HepG2 (cell line): ENCODE data around the gene RTEL1. TPM values are rescaled to one million over a fixed set of nuclear protein-coding genes. Genes with fewer than 3 reads are reported as not detected.

Experiments
- BRD4 ChIP-seq: sonication (generic); formaldehyde crosslinking; IDR thresholded peaks from 2 replicates; pipeline ENCODE4 v1.4.0; 2020; ENCODE audit warnings: missing genetic modification reagents
- KAT8 ChIP-seq: IDR thresholded peaks from 2 replicates; pipeline ENCODE4 v1.6.1; 2016; ENCODE audit warnings: missing genetic modification reagents, missing compliant biosample characterization
- KLF16 ChIP-seq, 2 experiments: sonication (generic) in 1 of 2; formaldehyde crosslinking in 1 of 2; IDR thresholded peaks; 2 replicates each; pipeline versions ENCODE4 v1.6.1 to v1.8.0; 2016 to 2023; ENCODE audit warnings: missing genetic modification reagents in 2 of 2, missing compliant biosample characterization in 1 of 2
- MIXL1 ChIP-seq: IDR thresholded peaks from 2 replicates; pipeline ENCODE4 v1.6.1; 2016
- MTA3 ChIP-seq: sonication (generic); formaldehyde crosslinking; IDR thresholded peaks from 2 replicates; pipeline ENCODE4 v1.4.0; 2020; ENCODE audit warnings: missing genetic modification reagents
- PAF1 ChIP-seq: IDR thresholded peaks from 2 replicates; pipeline ENCODE4 v1.6.1; 2016; ENCODE audit warnings: missing genetic modification reagents, missing compliant biosample characterization
- TAF1 ChIP-seq: sonication (generic); formaldehyde crosslinking; IDR thresholded peaks from 2 replicates; pipeline ENCODE4 v1.4.0; 2020; ENCODE audit warnings: missing genetic modification reagents
- TCF7L2 ChIP-seq: IDR thresholded peaks from 2 replicates; pipeline ENCODE4 v1.6.1; 2011; ENCODE audit warnings: mild to moderate bottlenecking, low read depth, low read length, moderate library complexity
- ZHX1 ChIP-seq: sonication (generic); formaldehyde crosslinking; IDR thresholded peaks from 2 replicates; pipeline ENCODE4 v1.8.1; 2022; ENCODE audit warnings: low read depth, mild to moderate bottlenecking, missing genetic modification reagents
- ZMAT3 ChIP-seq: sonication (generic); formaldehyde crosslinking; conservative IDR thresholded peaks from 2 replicates; pipeline ENCODE4 v1.7.0; 2021; ENCODE audit warnings: missing genetic modification reagents
- ZNF282 ChIP-seq: fragments of 450-650 bp; IDR thresholded peaks from 2 replicates; pipeline ENCODE4 v1.6.1; 2018; ENCODE audit not compliant: partially characterized antibody
- ZSCAN5A ChIP-seq: sonication (generic); formaldehyde crosslinking; IDR thresholded peaks from 2 replicates; pipeline ENCODE4 v1.8.0; 2022; ENCODE audit warnings: mild to moderate bottlenecking, missing genetic modification reagents, borderline replicate concordance
- polyA plus RNA-seq, 8 experiments: library from polyadenylated mRNA; depleted of rRNA in 3 of 8; stranded (reverse) in 7 of 8; unstranded in 1 of 8; fragments of >200 nt; fragmentation: Illumina TruSeq in 4 of 8; extraction: Trizol in 4 of 8; gene quantifications; 2 replicates each; pipeline versions ENCODE4 v1.2.1 to v1.2.3, GENCODE V29; 2011 to 2016; ENCODE audit warnings: low read depth in 4 of 8, missing spikeins in 1 of 8, mixed read lengths in 1 of 8; ENCODE audit not compliant: insufficient read depth in 1 of 8
- total RNA-seq, 5 experiments: library from RNA; depleted of rRNA; stranded (reverse); fragments of >200 nt; fragmentation: Illumina TruSeq; extraction: Trizol; gene quantifications; 2 replicates each; pipeline ENCODE4 v1.2.3, GENCODE V29; 2016; ENCODE audit warnings: low read depth in 1 of 5
- TF ChIP-seq, protein P1 (sequence below): sonication (generic); formaldehyde crosslinking; IDR thresholded peaks from 2 replicates; pipeline ENCODE4 v1.5.0; 2020; ENCODE audit warnings: missing genetic modification reagents, mild to moderate bottlenecking, borderline replicate concordance
- TF ChIP-seq, protein P2 (sequence below): sonication (generic); formaldehyde crosslinking; IDR thresholded peaks from 2 replicates; pipeline ENCODE4 v1.4.0; 2020; ENCODE audit warnings: mild to moderate bottlenecking, missing genetic modification reagents
- TF ChIP-seq, protein P3 (sequence below): sonication (generic); formaldehyde crosslinking; IDR thresholded peaks from 2 replicates; pipeline ENCODE4 v1.9.0; 2021; ENCODE audit warnings: mild to moderate bottlenecking, missing genetic modification reagents

The RTEL1 gene
- total and polyA plus RNA-seq, 2 of the 13 experiments (the other 11 are each of a cell fraction or from before 2014, with no cell fraction given), result 21.8 to 36.4 TPM

DNA sequence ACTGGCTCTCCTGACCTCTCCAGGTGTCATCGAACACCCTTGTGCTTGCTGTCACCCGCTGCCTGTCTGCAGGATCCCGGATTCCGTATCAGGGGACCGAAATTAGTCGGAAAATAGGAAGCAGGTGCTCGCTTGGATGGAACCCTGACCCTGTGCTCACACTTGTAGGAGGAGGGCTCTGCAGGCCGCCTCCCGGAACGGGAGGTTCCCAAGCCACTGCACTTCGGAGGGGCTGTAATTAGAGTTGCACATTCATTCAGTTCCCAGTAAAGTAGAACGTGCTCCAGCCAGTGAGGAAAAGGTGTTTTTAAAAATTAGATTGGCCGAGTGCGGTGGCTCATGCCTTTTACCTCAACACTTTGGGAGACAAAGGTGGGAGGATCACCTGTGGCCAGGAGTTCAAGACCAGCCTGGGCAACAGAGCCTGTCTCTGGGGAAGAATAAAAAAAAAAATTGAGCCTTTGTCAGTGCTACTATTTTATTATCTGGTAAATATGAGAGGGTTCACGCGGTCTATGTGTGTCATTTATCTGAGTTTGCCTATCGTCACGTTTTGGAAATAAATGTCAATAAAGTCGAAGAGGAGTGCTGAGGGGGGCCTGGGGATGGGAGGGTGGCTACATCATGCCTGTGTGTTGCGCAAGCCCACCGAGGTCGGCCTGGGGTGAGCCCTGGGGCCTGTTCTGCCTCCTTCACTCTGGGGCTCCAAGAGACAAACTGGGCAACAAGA, 29.7 kb upstream of the RTEL1 start (continued):
- TF ChIP-seq, protein P1, sequence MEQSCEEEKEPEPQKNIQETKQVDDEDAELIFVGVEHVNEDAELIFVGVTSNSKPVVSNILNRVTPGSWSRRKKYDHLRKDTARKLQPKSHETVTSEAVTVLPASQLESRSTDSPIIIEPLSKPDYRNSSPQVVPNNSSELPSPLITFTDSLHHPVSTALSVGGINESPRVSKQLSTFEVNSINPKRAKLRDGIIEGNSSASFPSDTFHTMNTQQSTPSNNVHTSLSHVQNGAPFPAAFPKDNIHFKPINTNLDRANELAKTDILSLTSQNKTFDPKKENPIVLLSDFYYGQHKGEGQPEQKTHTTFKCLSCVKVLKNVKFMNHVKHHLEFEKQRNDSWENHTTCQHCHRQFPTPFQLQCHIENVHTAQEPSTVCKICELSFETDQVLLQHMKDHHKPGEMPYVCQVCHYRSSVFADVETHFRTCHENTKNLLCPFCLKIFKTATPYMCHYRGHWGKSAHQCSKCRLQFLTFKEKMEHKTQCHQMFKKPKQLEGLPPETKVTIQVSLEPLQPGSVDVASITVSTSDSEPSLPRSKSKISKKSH (CRISPR knock-in tag), result no peak; the same call in 1 of the 2 replicates
- TF ChIP-seq, protein P2, sequence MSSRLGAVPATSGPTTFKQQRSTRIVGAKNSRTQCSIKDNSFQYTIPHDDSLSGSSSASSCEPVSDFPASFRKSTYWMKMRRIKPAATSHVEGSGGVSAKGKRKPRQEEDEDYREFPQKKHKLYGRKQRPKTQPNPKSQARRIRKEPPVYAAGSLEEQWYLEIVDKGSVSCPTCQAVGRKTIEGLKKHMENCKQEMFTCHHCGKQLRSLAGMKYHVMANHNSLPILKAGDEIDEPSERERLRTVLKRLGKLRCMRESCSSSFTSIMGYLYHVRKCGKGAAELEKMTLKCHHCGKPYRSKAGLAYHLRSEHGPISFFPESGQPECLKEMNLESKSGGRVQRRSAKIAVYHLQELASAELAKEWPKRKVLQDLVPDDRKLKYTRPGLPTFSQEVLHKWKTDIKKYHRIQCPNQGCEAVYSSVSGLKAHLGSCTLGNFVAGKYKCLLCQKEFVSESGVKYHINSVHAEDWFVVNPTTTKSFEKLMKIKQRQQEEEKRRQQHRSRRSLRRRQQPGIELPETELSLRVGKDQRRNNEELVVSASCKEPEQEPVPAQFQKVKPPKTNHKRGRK, result no peak
- TF ChIP-seq PAF1 (CRISPR knock-in tag) (no peak; the same call in 1 of the 2 replicates), KAT8 (peak; percentile 98), ZSCAN5A (CRISPR knock-in tag) (peak; percentile 98), ZMAT3 (CRISPR knock-in tag) (peak; percentile 97), KLF16 (CRISPR knock-in tag; IDR thresholded peaks at IDR 0.05) (peak; percentile 90 to 98; a peak in 3 of 4 replicates), MIXL1 (CRISPR knock-in tag) (peak; percentile 100), ZHX1 (CRISPR knock-in tag) (peak; percentile 66; the same call in 1 of the 2 replicates), TCF7L2 (no peak), MTA3 (CRISPR knock-in tag) (no peak), TAF1 (CRISPR knock-in tag) (peak; percentile 94), ZNF282 (no peak), BRD4 (CRISPR knock-in tag) (peak; percentile 68; the same call in 1 of the 2 replicates)
- TF ChIP-seq, protein P3, sequence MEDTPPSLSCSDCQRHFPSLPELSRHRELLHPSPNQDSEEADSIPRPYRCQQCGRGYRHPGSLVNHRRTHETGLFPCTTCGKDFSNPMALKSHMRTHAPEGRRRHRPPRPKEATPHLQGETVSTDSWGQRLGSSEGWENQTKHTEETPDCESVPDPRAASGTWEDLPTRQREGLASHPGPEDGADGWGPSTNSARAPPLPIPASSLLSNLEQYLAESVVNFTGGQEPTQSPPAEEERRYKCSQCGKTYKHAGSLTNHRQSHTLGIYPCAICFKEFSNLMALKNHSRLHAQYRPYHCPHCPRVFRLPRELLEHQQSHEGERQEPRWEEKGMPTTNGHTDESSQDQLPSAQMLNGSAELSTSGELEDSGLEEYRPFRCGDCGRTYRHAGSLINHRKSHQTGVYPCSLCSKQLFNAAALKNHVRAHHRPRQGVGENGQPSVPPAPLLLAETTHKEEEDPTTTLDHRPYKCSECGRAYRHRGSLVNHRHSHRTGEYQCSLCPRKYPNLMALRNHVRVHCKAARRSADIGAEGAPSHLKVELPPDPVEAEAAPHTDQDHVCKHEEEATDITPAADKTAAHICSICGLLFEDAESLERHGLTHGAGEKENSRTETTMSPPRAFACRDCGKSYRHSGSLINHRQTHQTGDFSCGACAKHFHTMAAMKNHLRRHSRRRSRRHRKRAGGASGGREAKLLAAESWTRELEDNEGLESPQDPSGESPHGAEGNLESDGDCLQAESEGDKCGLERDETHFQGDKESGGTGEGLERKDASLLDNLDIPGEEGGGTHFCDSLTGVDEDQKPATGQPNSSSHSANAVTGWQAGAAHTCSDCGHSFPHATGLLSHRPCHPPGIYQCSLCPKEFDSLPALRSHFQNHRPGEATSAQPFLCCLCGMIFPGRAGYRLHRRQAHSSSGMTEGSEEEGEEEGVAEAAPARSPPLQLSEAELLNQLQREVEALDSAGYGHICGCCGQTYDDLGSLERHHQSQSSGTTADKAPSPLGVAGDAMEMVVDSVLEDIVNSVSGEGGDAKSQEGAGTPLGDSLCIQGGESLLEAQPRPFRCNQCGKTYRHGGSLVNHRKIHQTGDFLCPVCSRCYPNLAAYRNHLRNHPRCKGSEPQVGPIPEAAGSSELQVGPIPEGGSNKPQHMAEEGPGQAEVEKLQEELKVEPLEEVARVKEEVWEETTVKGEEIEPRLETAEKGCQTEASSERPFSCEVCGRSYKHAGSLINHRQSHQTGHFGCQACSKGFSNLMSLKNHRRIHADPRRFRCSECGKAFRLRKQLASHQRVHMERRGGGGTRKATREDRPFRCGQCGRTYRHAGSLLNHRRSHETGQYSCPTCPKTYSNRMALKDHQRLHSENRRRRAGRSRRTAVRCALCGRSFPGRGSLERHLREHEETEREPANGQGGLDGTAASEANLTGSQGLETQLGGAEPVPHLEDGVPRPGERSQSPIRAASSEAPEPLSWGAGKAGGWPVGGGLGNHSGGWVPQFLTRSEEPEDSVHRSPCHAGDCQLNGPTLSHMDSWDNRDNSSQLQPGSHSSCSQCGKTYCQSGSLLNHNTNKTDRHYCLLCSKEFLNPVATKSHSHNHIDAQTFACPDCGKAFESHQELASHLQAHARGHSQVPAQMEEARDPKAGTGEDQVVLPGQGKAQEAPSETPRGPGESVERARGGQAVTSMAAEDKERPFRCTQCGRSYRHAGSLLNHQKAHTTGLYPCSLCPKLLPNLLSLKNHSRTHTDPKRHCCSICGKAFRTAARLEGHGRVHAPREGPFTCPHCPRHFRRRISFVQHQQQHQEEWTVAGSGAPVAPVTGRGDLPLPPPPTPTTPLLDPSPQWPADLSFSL (CRISPR knock-in tag), result 0 out of 2 replicates have a peak, but pooled peaks have one; percentile 38
